Upper lobe of left lung (tissue), 6 donors: ENCODE results near the gene JMJD1C. TPM values are rescaled to one million over a fixed set of nuclear protein-coding genes. Genes with fewer than 3 reads are reported as not detected.

Source experiments
- ATAC-seq, 2 donors: fragments of 200-7000 bp; cut with Tn5 transposase; one replicate each; pipeline ENCODE4 v1.9.1; 2022; ENCODE audit warnings: mild to moderate bottlenecking in 2 of 2, moderate library complexity in 2 of 2; ENCODE audit not compliant: low FRiP score in 2 of 2
- DNase-seq, 2 donors: peaks; one replicate each; pipeline ENCODE4 v3.0.0-alpha.2; 2019 to 2020
- H3K27ac ChIP-seq, 4 donors: fragments of 200-600 bp; sonication (generic); one replicate each; pipeline ENCODE4 v1.5.1; 2016 to 2019
- H3K27me3 ChIP-seq, 4 donors: fragments of 200-600 bp; sonication (generic); one replicate each; pipeline ENCODE4 v1.5.1; 2017 to 2019
- H3K36me3 ChIP-seq, 4 donors: fragments of 200-600 bp; sonication (generic); one replicate each; pipeline ENCODE4 v1.5.1; 2016 to 2019
- H3K4me1 ChIP-seq, 4 donors: fragments of 200-600 bp; sonication (generic); one replicate each; pipeline ENCODE4 v1.5.1; 2018 to 2019
- H3K4me3 ChIP-seq, 4 donors: fragments of 200-600 bp; sonication (generic); one replicate each; pipeline ENCODE4 v1.5.1; 2017 to 2019; ENCODE audit warnings: mild to moderate bottlenecking in 2 of 4, moderate library complexity in 1 of 4
- H3K9me3 ChIP-seq, 4 donors: fragments of 200-600 bp; sonication (generic); one replicate each; pipeline ENCODE4 v1.5.1; 2018 to 2019
- CTCF ChIP-seq, 6 experiments: fragments of 450-650 bp in 4 of 6; fragments of 200-600 bp in 2 of 6; sonication (generic) in 2 of 6; IDR thresholded peaks; one replicate each; pipeline ENCODE4 v1.5.1; 2016 to 2019; ENCODE audit warnings: antibody characterized with exemption in 6 of 6
- EP300 ChIP-seq, 4 donors: sonication (generic); formaldehyde crosslinking; IDR thresholded peaks; one replicate each; pipeline ENCODE4 v1.5.1; 2017; ENCODE audit warnings: antibody characterized with exemption in 4 of 4, control low read depth in 2 of 4
- POLR2A ChIP-seq, 4 donors: fragments of 450-650 bp; IDR thresholded peaks; one replicate each; pipeline ENCODE4 v1.5.1; 2016 to 2017; ENCODE audit warnings: antibody characterized with exemption in 4 of 4, mild to moderate bottlenecking in 2 of 4
- POLR2AphosphoS5 ChIP-seq, 2 donors: sonication (generic); formaldehyde crosslinking; IDR thresholded peaks; one replicate each; pipeline ENCODE4 v1.5.1; 2017; ENCODE audit warnings: antibody characterized with exemption in 2 of 2
- WGBS, 2 donors: methylation state at CpG; one replicate each; pipeline ENCODE4 v1.1.5; 2017 to 2018; 5-methylcytosine and 5-hydroxymethylcytosine counted together
- total RNA-seq, 6 donors: library from RNA; depleted of rRNA in 4 of 6; stranded (reverse); fragments of >200 nt in 4 of 6; gene quantifications; one replicate each; pipeline versions ENCODE4 v1.1.0 to v1.2.1, GENCODE V29; 2016 to 2021
- donor health status: DM: no; HTN: no; CAD: no; lungs with moderate emphysema.
- donor health status: DM: no; HTN: yes; CAD: no; lungs with severe emphysema.

JMJD1C gene
- total RNA-seq, 6 donors from 2014 or later, result 80.2 to 130 (median 94.2) TPM

- H3K27ac ChIP-seq, result peak overlapping the region; percentile 28 to 65 (median 39)
- DNase-seq, result peak in 1 of 2 donors; percentile 61
- 67 to 69% methylated on average over 8 of the region's 8 CpGs for WGBS, 2 donors
- no peaks in the 10 kb centered on the region for H3K27me3 ChIP-seq
- TF ChIP-seq EP300 (IDR thresholded peaks at IDR 0.05) (no peak), POLR2AphosphoS5 (IDR thresholded peaks at IDR 0.05) (peak in 1 of 2 donors; percentile 21)
- no peaks in the 10 kb centered on the region for H3K36me3 ChIP-seq
- peaks cover 11 to 17% (median 15%) of the 10 kb centered on the region in 4 donors for H3K4me1 ChIP-seq
- H3K9me3 ChIP-seq, result no peaks in the 10 kb centered on the region
- ATAC-seq, result peak; percentile 61 to 89
- no peak overlapping the region for H3K4me3 ChIP-seq
Observed at GRCh38 chr10:63491588-63492316, 26.0 kb upstream of the JMJD1C start.

- ATAC-seq (no peak), DNase-seq (no peak)
- Histone ChIP-seq H3K4me3 (no peak overlapping the region), H3K27me3 (no peaks in the 10 kb centered on the region), H3K9me3 (no peaks in the 10 kb centered on the region), H3K27ac (no peak overlapping the region), H3K36me3 (no peaks in the 10 kb centered on the region), H3K4me1 (peaks cover 12 to 17% (median 15%) of the 10 kb centered on the region in 4 donors)
- 87 to 100% methylated on average over 2 to 3 of the region's 3 CpGs for WGBS, 2 donors
- TF ChIP-seq EP300 (IDR thresholded peaks at IDR 0.05) (no peak), POLR2A (IDR thresholded peaks at IDR 0.05) (no peak), POLR2AphosphoS5 (IDR thresholded peaks at IDR 0.05) (no peak), CTCF (IDR thresholded peaks at IDR 0.05) (no peak)
Observed at GRCh38 chr10:63489838-63490237, 24.1 kb upstream of the JMJD1C start.

- WGBS, 2 donors, result 84 to 91% methylated on average over 3 of the region's 3 CpGs
- H3K4me3 ChIP-seq, result no peak overlapping the region
- no peak for ATAC-seq
Observed at GRCh38 chr10:63487990-63488389, 22.2 kb upstream of the JMJD1C start.

GRCh38 chr10:63483983-63484382 lies 18.2 kb upstream of the JMJD1C start:
- no peak overlapping the region for H3K4me3 ChIP-seq
- H3K9me3 ChIP-seq, result no peaks in the 10 kb centered on the region
- TF ChIP-seq POLR2A (IDR thresholded peaks at IDR 0.05), result no peak
- TF ChIP-seq CTCF (IDR thresholded peaks at IDR 0.05), result no peak
- TF ChIP-seq EP300 (IDR thresholded peaks at IDR 0.05), result no peak
- no peak for TF ChIP-seq POLR2AphosphoS5 (IDR thresholded peaks at IDR 0.05)
- DNase-seq (no peak), ATAC-seq (no peak)
- H3K27ac ChIP-seq, result no peak overlapping the region
- WGBS, 2 donors, result 100% methylated on average over 1 of the region's 1 CpG
- H3K4me1 ChIP-seq, result peaks cover 0 to 22% (median 8%) of the 10 kb centered on the region in 4 donors
- H3K36me3 ChIP-seq, result no peaks in the 10 kb centered on the region
- no peaks in the 10 kb centered on the region for H3K27me3 ChIP-seq

More at GRCh38 chr10:63487990-63488389, 22.2 kb upstream of the JMJD1C start:
- H3K4me1 ChIP-seq, result peaks cover 12 to 22% (median 16%) of the 10 kb centered on the region in 4 donors
- H3K27me3 ChIP-seq, result no peaks in the 10 kb centered on the region
- H3K36me3 ChIP-seq, result no peaks in the 10 kb centered on the region
- TF ChIP-seq CTCF (IDR thresholded peaks at IDR 0.05), result no peak
- no peak for TF ChIP-seq POLR2A (IDR thresholded peaks at IDR 0.05)
- no peak for TF ChIP-seq EP300 (IDR thresholded peaks at IDR 0.05)
- TF ChIP-seq POLR2AphosphoS5 (IDR thresholded peaks at IDR 0.05), result no peak
- H3K9me3 ChIP-seq, result no peaks in the 10 kb centered on the region
- H3K27ac ChIP-seq, result no peak overlapping the region
- DNase-seq, result no peak

- Histone ChIP-seq H3K4me1 (peaks cover 0 to 23% (median 8%) of the 10 kb centered on the region in 4 donors), H3K27me3 (no peaks in the 10 kb centered on the region), H3K9me3 (no peaks in the 10 kb centered on the region), H3K36me3 (no peaks in the 10 kb centered on the region), H3K27ac (peak overlapping the region; percentile 28 to 66 (median 50)), H3K4me3 (no peak overlapping the region)
- WGBS, 2 donors, result 44 to 53% methylated on average over 6 of the region's 6 CpGs
- DNase-seq (no peak), ATAC-seq (peak; percentile 48 to 74)
- TF ChIP-seq EP300 (IDR thresholded peaks at IDR 0.05) (peak in 2 of 4 donors; percentile 78 to 83), POLR2A (IDR thresholded peaks at IDR 0.05) (no peak)
Observed at GRCh38 chr10:63481815-63482421, 16.1 kb upstream of the JMJD1C start.
